Colonic mucosa (tissue), 4 donors: ENCODE measurements around the gene ILDR1. TPM values are rescaled to one million over a fixed set of nuclear protein-coding genes. Genes with fewer than 3 reads are reported as not detected.

Experiments
- DNase-seq: peaks from one replicate; pipeline ENCODE4 v3.0.0-alpha.2; 2020
- H3K27ac ChIP-seq: fragments of 200-600 bp; one replicate; pipeline ENCODE4 v1.8.0; 2021
- H3K27me3 ChIP-seq: fragments of 200-600 bp; one replicate; pipeline ENCODE4 v1.8.0; 2021
- H3K36me3 ChIP-seq: fragments of 200-600 bp; one replicate; pipeline ENCODE4 v1.8.0; 2021
- H3K4me1 ChIP-seq: fragments of 200-600 bp; one replicate; pipeline ENCODE4 v1.8.0; 2021; ENCODE audit warnings: mild to moderate bottlenecking
- H3K4me3 ChIP-seq: fragments of 200-600 bp; one replicate; pipeline ENCODE4 v1.8.0; 2021
- H3K9ac ChIP-seq, 2 donors: one replicate each; pipeline ENCODE4 v1.7.0; 2013; ENCODE audit warnings: control low read depth in 2 of 2, low read depth in 2 of 2, low read length in 2 of 2
- H3K9me3 ChIP-seq: fragments of 200-600 bp; one replicate; pipeline ENCODE4 v1.8.0; 2021
- CTCF ChIP-seq: fragments of 200-600 bp; IDR thresholded peaks from one replicate; pipeline ENCODE4 v1.8.0; 2022; ENCODE audit warnings: antibody characterized with exemption, mild to moderate bottlenecking
- intact Hi-C: fragments of 100-400 bp; cut with DNase I; formaldehyde crosslinking; loops from one replicate; pipeline ENCODE4 v1.14.1; 2022
- total RNA-seq, 2 donors: library from RNA; stranded (reverse); fragmentation: NEBNext Ultra II Directional in 1 of 2; extraction: Animal tissue kit (Norgen Biotek cat#: 25700) in 1 of 2; gene quantifications; one replicate each; pipeline ENCODE4 v1.2.1, GENCODE V29; 2021
- donor health status: healthy.
- donor health status: DM: no; HTN: no; CAD: no.
- donor health status: DM: no; HTN: no; CAD: no.

The ILDR1 gene
- total RNA-seq, 2 donors from 2014 or later = 18.4 to 19.7 TPM

- Histone ChIP-seq H3K9ac (no peak overlapping the region), H3K27ac (no peak overlapping the region), H3K4me3 (no peak overlapping the region), H3K9me3 (no peaks in the 10 kb centered on the region), H3K4me1 (no peaks in the 10 kb centered on the region), H3K36me3 (no peaks in the 10 kb centered on the region), H3K27me3 (no peaks in the 10 kb centered on the region)
- no peak for DNase-seq
- TF ChIP-seq CTCF = no peak
- intact Hi-C loops = no loop called here
Observed at GRCh38 chr3:122030381-122031122, 8.5 kb upstream of the ILDR1 start.

GRCh38 chr3:122025296-122025695 lies 3.2 kb upstream of the ILDR1 start:
- no peak overlapping the region for H3K4me3 ChIP-seq
- H3K27me3 ChIP-seq = no peaks in the 10 kb centered on the region
- TF ChIP-seq CTCF = no peak
- no peaks in the 10 kb centered on the region for H3K9me3 ChIP-seq
- no peak overlapping the region for H3K9ac ChIP-seq
- H3K36me3 ChIP-seq = no peaks in the 10 kb centered on the region
- no peak for DNase-seq
- no peaks in the 10 kb centered on the region for H3K4me1 ChIP-seq
- intact Hi-C loops = no loop called here
- H3K27ac ChIP-seq = no peak overlapping the region

GRCh38 chr3:122024800-122025199 lies 2.8 kb upstream of the ILDR1 start:
- Histone ChIP-seq H3K9me3 (no peaks in the 10 kb centered on the region), H3K27ac (no peak overlapping the region), H3K4me3 (no peak overlapping the region), H3K27me3 (no peaks in the 10 kb centered on the region), H3K4me1 (no peaks in the 10 kb centered on the region), H3K9ac (no peak overlapping the region), H3K36me3 (no peaks in the 10 kb centered on the region)
- no peak for TF ChIP-seq CTCF
- DNase-seq = no peak
- intact Hi-C loops = no loop called here

- Histone ChIP-seq H3K4me1 (no peaks in the 10 kb centered on the region), H3K4me3 (no peak overlapping the region), H3K36me3 (no peaks in the 10 kb centered on the region), H3K27ac (no peak overlapping the region), H3K27me3 (no peaks in the 10 kb centered on the region), H3K9ac (no peak overlapping the region), H3K9me3 (no peaks in the 10 kb centered on the region)
- DNase-seq = no peak
- TF ChIP-seq CTCF = no peak
- intact Hi-C loops = no loop called here
Observed at GRCh38 chr3:122023335-122023910, 1.4 kb upstream of the ILDR1 start.

GRCh38 chr3:122021037-122021436 lies 1.0 kb downstream of the ILDR1 start:
- no peak overlapping the region for H3K4me3 ChIP-seq
- H3K9ac ChIP-seq = peak overlapping the region; percentile 81 to 86
- H3K36me3 ChIP-seq = no peaks in the 10 kb centered on the region
- H3K27me3 ChIP-seq = no peaks in the 10 kb centered on the region
- TF ChIP-seq CTCF = no peak
- intact Hi-C loops = no loop called here
- peak overlapping the region; percentile 58 for H3K27ac ChIP-seq
- no peaks in the 10 kb centered on the region for H3K4me1 ChIP-seq
- H3K9me3 ChIP-seq = no peaks in the 10 kb centered on the region
- DNase-seq = peak; percentile 35
